Endothelial cell of umbilical vein (primary cell): ENCODE measurements around the gene OPCML. TPM values are rescaled to one million over a fixed set of nuclear protein-coding genes. Genes with fewer than 3 reads are reported as not detected.

Experiments
- BruUV-seq: library from RNA; stranded (reverse); fragments of 400-500 nt; replicated peaks from 2 replicates; lab custom pipeline; 2021; lab: Mats Ljungman, UMichigan
- CTCF ChIA-PET: fragments of 300-600, 350-600 bp; sonication (Branson Sonifier 250); formaldehyde crosslinking; loops from one replicate; lab custom pipeline; 2021; ENCODE audit warnings: antibody characterized with exemption, inconsistent platforms; lab: Charles Lee
- POLR2A ChIA-PET: fragments of 300-600, 350-600 bp; sonication (Branson Sonifier 250); formaldehyde crosslinking; loops from one replicate; lab custom pipeline; 2021; ENCODE audit warnings: antibody characterized with exemption, inconsistent platforms; lab: Charles Lee
- DNase-seq: peaks from one replicate; pipeline ENCODE4 v3.0.0-alpha.2; 2011; ENCODE audit warnings: low read depth, low spot score
- FAIRE-seq: peaks from 2 replicates; lab custom pipeline; 2011; peaks lifted over from hg19 to GRCh38; lab: Jason Lieb, UNC
- H2AFZ ChIP-seq: 2 replicates; pipeline ENCODE4 v1.6.0; 2012; ENCODE audit warnings: low read depth, low read length, control low read depth, inconsistent platforms
- H3K27ac ChIP-seq: 2 replicates; pipeline ENCODE4 v1.5.1; 2011; ENCODE audit warnings: low read depth, mild to moderate bottlenecking, control low read depth, low read length, moderate library complexity; ENCODE audit not compliant: insufficient read depth
- H3K27me3 ChIP-seq, 2 experiments: 2 replicates each; pipeline versions ENCODE4 v1.6.0 to v1.6.1; 2011; ENCODE audit warnings: low read length in 2 of 2, mixed read lengths in 1 of 2; ENCODE audit not compliant: control insufficient read depth in 2 of 2, insufficient read depth in 2 of 2
- H3K36me3 ChIP-seq, 2 experiments: 2 replicates in 1 of 2; 3 replicates in 1 of 2; pipeline ENCODE4 v1.5.1; 2011; ENCODE audit warnings: low read length in 2 of 2, mild to moderate bottlenecking in 1 of 2, moderate library complexity in 1 of 2; ENCODE audit not compliant: control insufficient read depth in 2 of 2, insufficient read depth in 2 of 2; ENCODE audit errors: extremely low read depth in 1 of 2
- H3K4me1 ChIP-seq: 3 replicates; pipeline ENCODE4 v1.5.1; 2011; ENCODE audit warnings: mild to moderate bottlenecking, low read length; ENCODE audit not compliant: control insufficient read depth, insufficient read depth; ENCODE audit errors: extremely low read depth
- H3K4me2 ChIP-seq: 2 replicates; pipeline ENCODE4 v1.6.1; 2011; ENCODE audit warnings: low read length, control low read depth, mixed read lengths; ENCODE audit not compliant: insufficient read depth
- H3K4me3 ChIP-seq, 3 experiments: fragments of 200-600 bp in 1 of 3; sonication (generic), shearing (Covaris generic) in 1 of 3; replicated peaks in 1 of 3; 2 replicates each; pipeline ENCODE4 v1.5.1; 2011 to 2016; ENCODE audit warnings: control low read depth in 3 of 3, low read length in 3 of 3, mild to moderate bottlenecking in 2 of 3, inconsistent platforms in 1 of 3, low read depth in 1 of 3, moderate library complexity in 1 of 3; ENCODE audit not compliant: insufficient read depth in 1 of 3
- H3K79me2 ChIP-seq: 2 replicates; pipeline ENCODE4 v1.6.0; 2012; ENCODE audit warnings: low read length, inconsistent platforms; ENCODE audit not compliant: control insufficient read depth, insufficient read depth
- H3K9ac ChIP-seq: replicated peaks from 2 replicates; pipeline ENCODE3; 2011; ENCODE audit warnings: low read length, control low read depth; ENCODE audit not compliant: insufficient read depth; ENCODE audit errors: extremely low read depth
- H3K9me1 ChIP-seq: replicated peaks from 3 replicates; pipeline ENCODE4 v1.6.0; 2011; ENCODE audit warnings: mild to moderate bottlenecking, low read length; ENCODE audit not compliant: control insufficient read depth, insufficient read depth; ENCODE audit errors: extremely low read depth
- H3K9me3 ChIP-seq: replicated peaks from 2 replicates; pipeline ENCODE4 v1.5.1; 2012; ENCODE audit warnings: low read length, inconsistent platforms; ENCODE audit not compliant: control insufficient read depth, insufficient read depth
- H4K20me1 ChIP-seq: replicated peaks from 2 replicates; pipeline ENCODE3; 2011; ENCODE audit warnings: mild to moderate bottlenecking, low read length; ENCODE audit not compliant: control insufficient read depth, insufficient read depth; ENCODE audit errors: extremely low read depth
- GATA2 ChIP-seq: IDR thresholded peaks from 2 replicates; pipeline ENCODE4 v1.7.0; 2011; ENCODE audit warnings: low read depth, mild to moderate bottlenecking, moderate library complexity, mixed read lengths, low read length; ENCODE audit not compliant: insufficient read length, insufficient read depth
- JUN ChIP-seq: IDR thresholded peaks from 2 replicates; pipeline ENCODE4 v1.6.1; 2011; ENCODE audit warnings: borderline replicate concordance, low read depth; ENCODE audit not compliant: insufficient read length, insufficient read depth
- POLR2A ChIP-seq: IDR thresholded peaks from 2 replicates; pipeline ENCODE4 v1.6.1; 2012; ENCODE audit warnings: low read depth, mild to moderate bottlenecking, control low read depth, low read length
- POLR2AphosphoS5 ChIP-seq: IDR thresholded peaks from 2 replicates; pipeline ENCODE4 v1.6.1; 2012; ENCODE audit warnings: low read depth, mild to moderate bottlenecking, control low read depth, low read length, moderate library complexity; ENCODE audit not compliant: insufficient read depth
- dilution Hi-C: fragments of 300-500 bp; cut with MboI; formaldehyde crosslinking; loops from one replicate; pipeline ENCODE4 v1.15.0; 2019; ENCODE audit warnings: low sequenced_read_pairs; ENCODE audit not compliant: extremely low pct_ligation_motif_present
- intact Hi-C: fragments of 100-400 bp; cut with micrococcal nuclease; formaldehyde crosslinking; loops from one replicate; pipeline ENCODE4 v1.10.0; 2022
- polyA plus RNA-seq, 4 experiments: library from polyadenylated mRNA; depleted of rRNA in 3 of 4; stranded (reverse) in 3 of 4; unstranded in 1 of 4; fragments of >200 nt; gene quantifications; 2 replicates each; pipeline versions ENCODE4 v1.2.1 to v1.2.3, GENCODE V29; 2011 to 2012; ENCODE audit warnings: missing spikeins in 1 of 4
- total RNA-seq: library from RNA; stranded (reverse); gene quantifications from 2 replicates; pipeline ENCODE4 v1.2.3, GENCODE V29; 2021

Gene OPCML
- total and polyA plus RNA-seq, 2 donors (not counting 3 experiments of a cell fraction or from before 2014, with no cell fraction given): not detected

DNA sequence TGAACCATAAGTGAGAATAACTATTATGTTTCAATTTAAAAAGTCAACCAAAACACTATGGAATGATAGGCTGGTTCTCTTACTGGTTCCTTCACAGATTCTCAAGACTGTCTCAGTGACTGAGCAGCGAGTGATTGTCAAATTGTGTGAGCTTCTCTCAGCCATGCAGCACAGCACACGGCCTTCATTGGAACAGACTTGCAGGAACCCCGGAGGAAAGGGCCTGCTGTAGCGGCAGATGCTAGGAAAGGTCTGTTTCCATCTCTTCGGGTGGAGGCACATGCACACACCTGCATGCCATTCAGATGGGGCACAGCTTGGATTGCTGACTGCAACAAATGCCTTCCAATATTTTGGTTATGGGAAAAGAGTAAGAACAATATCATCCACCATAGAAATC, 741.8 kb downstream of the OPCML start:
- Histone ChIP-seq H3K9me3 (peaks cover 2% of the 10 kb centered on the region), H2AFZ (no peak overlapping the region), H3K9ac (no peak overlapping the region), H4K20me1 (no peaks in the 10 kb centered on the region), H3K9me1 (no peaks in the 10 kb centered on the region), H3K27me3 (no peaks in the 10 kb centered on the region), H3K27ac (no peak overlapping the region), H3K4me3 (no peak overlapping the region), H3K36me3 (no peaks in the 10 kb centered on the region), H3K4me1 (no peaks in the 10 kb centered on the region), H3K79me2 (no peaks in the 10 kb centered on the region), H3K4me2 (no peak overlapping the region)
- ChIA-PET POLR2A (no interaction called here), CTCF (no interaction called here)
- FAIRE-seq: no peak
- no peak for DNase-seq
- dilution Hi-C loops (no loop called here), intact Hi-C loops (no loop called here)
- TF ChIP-seq JUN: no peak
- TF ChIP-seq POLR2AphosphoS5: no peak
- TF ChIP-seq POLR2A: no peak
- BruUV-seq: no TSS peak

DNA sequence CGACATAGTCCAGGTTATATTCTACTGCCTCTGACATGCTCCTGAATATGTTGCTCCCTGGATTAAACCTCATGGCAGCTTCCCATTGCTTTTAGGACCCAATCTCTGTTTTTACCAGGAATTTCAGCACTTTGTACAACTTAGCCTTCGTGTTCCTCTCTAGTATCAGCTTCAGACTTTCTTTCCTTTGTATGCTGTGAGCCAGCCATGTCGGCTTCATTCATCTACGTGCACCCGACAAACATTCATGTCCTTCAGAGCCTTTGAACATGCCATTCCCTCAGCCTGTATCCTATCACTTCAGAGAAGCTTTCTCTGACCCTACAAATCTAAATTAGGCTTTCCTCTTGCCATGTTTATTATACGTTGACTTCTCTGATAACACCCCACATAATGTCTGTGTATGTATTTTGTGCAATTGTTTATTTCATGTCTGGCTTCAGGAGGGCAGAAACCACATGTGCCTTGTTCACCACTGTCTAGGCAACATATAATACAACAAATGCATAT, 743.4 kb downstream of the OPCML start:
- DNase-seq (no peak), FAIRE-seq (no peak)
- Histone ChIP-seq H3K9me3 (peaks cover 2% of the 10 kb centered on the region), H3K9me1 (no peaks in the 10 kb centered on the region), H3K27me3 (no peaks in the 10 kb centered on the region), H3K79me2 (no peaks in the 10 kb centered on the region), H3K4me1 (no peaks in the 10 kb centered on the region), H2AFZ (no peak overlapping the region), H3K9ac (no peak overlapping the region), H3K27ac (no peak overlapping the region), H3K4me3 (no peak overlapping the region), H4K20me1 (no peaks in the 10 kb centered on the region), H3K36me3 (no peaks in the 10 kb centered on the region), H3K4me2 (no peak overlapping the region)
- BruUV-seq: no TSS peak
- no peak for TF ChIP-seq GATA2
- ChIA-PET CTCF (no interaction called here), POLR2A (no interaction called here)
- intact Hi-C loops: no loop called here
- dilution Hi-C loops: no loop called here
